ENCODE measurements around the gene TRMT6. TPM values are rescaled to one million over a fixed set of nuclear protein-coding genes. Genes with fewer than 3 reads are reported as not detected.

The TRMT6 gene, protein sequence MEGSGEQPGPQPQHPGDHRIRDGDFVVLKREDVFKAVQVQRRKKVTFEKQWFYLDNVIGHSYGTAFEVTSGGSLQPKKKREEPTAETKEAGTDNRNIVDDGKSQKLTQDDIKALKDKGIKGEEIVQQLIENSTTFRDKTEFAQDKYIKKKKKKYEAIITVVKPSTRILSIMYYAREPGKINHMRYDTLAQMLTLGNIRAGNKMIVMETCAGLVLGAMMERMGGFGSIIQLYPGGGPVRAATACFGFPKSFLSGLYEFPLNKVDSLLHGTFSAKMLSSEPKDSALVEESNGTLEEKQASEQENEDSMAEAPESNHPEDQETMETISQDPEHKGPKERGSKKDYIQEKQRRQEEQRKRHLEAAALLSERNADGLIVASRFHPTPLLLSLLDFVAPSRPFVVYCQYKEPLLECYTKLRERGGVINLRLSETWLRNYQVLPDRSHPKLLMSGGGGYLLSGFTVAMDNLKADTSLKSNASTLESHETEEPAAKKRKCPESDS
- total RNA-seq, result 33.6 and 35.5 TPM in 2 replicates

DNA sequence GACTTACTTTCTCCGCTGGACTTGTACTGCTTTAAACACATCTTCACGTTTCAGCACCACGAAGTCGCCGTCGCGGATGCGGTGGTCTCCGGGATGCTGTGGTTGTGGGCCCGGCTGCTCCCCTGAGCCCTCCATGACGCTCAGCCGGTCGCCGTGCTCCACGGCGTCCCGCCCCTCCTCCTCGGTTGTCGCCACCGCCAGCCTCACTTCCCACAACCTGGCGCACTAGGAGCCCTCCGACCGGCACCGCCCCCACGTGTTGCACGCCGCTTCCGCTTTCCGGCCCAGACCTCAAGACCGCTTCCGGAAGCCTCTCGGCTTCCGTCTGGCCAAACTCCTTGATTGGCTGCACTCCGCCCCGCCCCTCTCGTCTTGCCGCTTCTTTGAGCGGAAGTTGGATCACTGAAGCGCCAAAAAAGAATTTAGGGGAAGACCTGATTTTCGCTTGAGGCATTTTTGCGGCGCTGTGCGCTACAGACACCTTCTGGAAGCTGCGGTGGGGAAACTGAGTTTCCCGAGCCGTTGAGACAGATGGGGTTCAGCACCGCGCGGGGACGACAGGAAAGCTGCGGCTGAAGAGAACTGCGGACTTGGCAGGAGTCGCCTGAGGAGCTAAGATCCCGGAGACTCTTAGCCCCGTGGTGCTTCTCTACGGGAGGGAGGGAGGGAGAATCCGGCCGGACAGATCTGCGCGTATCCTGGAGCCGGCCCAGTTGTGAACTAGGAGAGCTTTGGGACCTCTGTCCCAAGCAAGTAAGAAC, at the start of gene TRMT6, which contains the start of gene MCM8:
TSS of gene TRMT6 (minus strand) at position 263 of the 761 bp plus-strand sequence. CDS start at position 135, 128 bp downstream.
TSS of gene MCM8 (plus strand) at position 382 of the 761 bp plus-strand sequence. CDS start 1,364 bp downstream, outside the sequence.
- Mint-ChIP-seq H3K4me3 (peak within 1 kb of the TSS; percentile 99), H3K27ac (peak within 1 kb of the TSS; percentile 98), H3K27me3 (peaks cover 2% of the 10 kb centered on the region), H3K4me1 (peaks cover 46% of the 10 kb centered on the region), H3K36me3 (ENCODE audit: low read depth) (peaks cover 59% of the 10 kb centered on the region), H3K9me3 (peaks cover 3% of the 10 kb centered on the region)
- intact Hi-C loops (cut with micrococcal nuclease), result loop anchor here (1.0 to 2.0 kb wide), 3 partner anchors 46 to 421 kb away; no protein-coding TSS in a partner anchor
- DNase-seq, result peak; percentile 99

DNA sequence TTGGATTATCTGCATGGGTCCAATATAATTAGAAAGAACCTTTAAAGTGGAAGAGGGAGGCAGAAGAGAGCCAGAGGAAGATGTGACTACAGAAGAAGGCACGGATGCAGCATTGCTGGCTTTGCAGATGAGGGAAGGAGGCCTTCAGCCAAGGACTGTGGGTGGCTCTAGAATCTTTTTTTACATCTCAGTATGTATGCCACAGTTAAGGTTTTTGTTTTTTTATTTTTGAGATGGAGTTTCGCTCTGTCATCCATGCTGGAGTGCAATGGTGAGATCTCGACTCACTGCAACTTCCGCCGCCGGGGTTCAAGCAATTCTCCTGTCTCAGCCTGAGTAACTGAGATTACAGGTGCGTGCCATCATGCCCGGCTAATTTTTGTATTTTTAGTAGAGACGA, 49.5 kb upstream of the TRMT6 start:
- no peak overlapping the region for H3K4me3 Mint-ChIP-seq
- intact Hi-C loops (cut with micrococcal nuclease), result no loop called here
- no peak for DNase-seq
- H3K27me3 Mint-ChIP-seq, result no peaks in the 10 kb centered on the region
- H3K9me3 Mint-ChIP-seq, result no peaks in the 10 kb centered on the region
- H3K36me3 Mint-ChIP-seq (ENCODE audit: low read depth), result peaks cover 16% of the 10 kb centered on the region
- no peak overlapping the region for H3K27ac Mint-ChIP-seq
- peaks cover 24% of the 10 kb centered on the region for H3K4me1 Mint-ChIP-seq

DNA sequence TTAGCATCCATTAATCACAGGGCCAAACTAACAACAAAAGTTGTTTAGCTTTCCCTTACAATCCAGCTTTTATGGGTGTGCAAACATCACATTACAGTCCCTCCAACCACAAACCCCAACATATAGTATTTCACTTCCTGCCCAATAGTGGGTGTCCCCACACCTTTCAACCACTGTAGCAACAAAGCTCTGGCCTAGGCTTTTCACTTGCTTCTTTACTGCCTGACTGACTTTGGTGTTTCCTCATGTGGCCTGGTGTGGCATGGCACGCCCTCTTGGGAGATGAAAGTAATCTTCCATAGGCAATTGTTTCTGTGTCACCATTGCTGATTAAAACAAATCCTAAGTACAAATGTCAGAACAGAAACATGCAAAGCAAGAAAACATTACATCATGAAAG, 46.4 kb upstream of the TRMT6 start:
- intact Hi-C loops (cut with micrococcal nuclease), result loop anchor here (2.0 kb wide), 2 partner anchors 46 to 468 kb away; partner anchors contain the start of genes MCM8 and TRMT6

DNA sequence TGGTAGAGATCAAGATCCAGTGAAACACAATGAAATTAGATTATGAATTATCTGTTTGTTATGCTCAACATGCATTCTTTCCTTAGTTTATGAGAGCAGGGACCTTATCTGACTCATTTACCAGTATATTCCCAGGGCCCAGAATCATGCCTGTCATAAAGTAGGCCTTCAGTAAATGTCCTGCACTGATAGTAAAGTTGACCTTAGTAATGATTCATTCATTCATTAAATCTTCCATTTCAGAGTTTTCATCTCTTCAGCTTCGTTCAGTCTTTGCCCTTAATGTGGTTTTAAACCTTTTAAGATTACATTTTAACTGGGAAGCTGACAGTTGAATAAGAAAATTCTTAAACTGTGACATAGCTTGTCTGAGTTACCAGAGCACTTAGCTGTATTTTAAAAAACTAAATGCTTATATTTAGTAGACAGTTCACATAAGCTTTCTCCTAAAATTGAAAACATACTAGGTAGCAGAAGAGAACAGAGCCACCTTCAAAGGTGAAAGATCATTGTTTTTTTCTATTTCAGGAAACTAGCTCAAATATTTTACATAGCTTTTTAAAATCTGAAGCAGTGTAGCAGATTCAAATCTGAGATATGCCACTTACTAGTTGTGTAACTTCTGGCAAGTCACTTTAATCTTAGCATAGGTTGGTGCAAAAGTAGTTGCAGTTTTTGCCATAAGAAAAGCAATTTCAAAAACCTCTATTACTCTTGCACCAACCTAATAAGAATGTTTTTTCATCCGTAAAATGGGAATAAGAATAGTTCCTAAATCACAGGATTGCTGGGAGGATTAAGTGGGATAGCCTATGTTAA, 41.5 kb upstream of the TRMT6 start:
- H3K4me3 Mint-ChIP-seq, result no peak overlapping the region
- H3K4me1 Mint-ChIP-seq, result peaks cover 9% of the 10 kb centered on the region
- H3K36me3 Mint-ChIP-seq (ENCODE audit: low read depth), result peaks cover 31% of the 10 kb centered on the region
- no peaks in the 10 kb centered on the region for H3K9me3 Mint-ChIP-seq
- H3K27ac Mint-ChIP-seq, result no peak overlapping the region
- no peaks in the 10 kb centered on the region for H3K27me3 Mint-ChIP-seq
- no peak for DNase-seq
- intact Hi-C loops (cut with micrococcal nuclease), result no loop called here

More for the DNA sequence above, 46.4 kb upstream of the TRMT6 start:
- peak; percentile 90 for DNase-seq
- H3K4me1 Mint-ChIP-seq, result peaks cover 15% of the 10 kb centered on the region
- H3K27ac Mint-ChIP-seq, result peak overlapping the region; percentile 51
- peak overlapping the region; percentile 18 for H3K4me3 Mint-ChIP-seq
- H3K27me3 Mint-ChIP-seq, result no peaks in the 10 kb centered on the region
- peaks cover 17% of the 10 kb centered on the region for H3K36me3 Mint-ChIP-seq (ENCODE audit: low read depth)
- H3K9me3 Mint-ChIP-seq, result no peaks in the 10 kb centered on the region

DNA sequence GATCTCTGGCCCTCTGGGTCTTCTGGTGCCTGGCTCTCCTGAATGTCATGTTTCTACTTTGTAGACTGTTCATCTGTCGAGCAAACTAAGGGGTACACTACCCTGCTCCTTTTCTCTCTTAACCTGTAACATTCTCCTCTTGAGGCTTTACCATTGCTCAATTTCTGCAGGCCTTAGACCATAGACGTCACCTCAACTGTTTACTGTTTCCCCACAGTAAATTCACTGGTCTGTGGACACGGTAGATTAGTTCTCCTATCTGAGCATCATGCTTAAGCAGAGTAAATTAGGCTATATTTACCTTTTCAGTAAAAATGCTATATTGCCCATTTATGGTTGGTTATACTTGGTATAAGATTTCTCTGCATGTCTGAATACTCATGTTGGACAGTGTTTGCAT, 40.6 kb upstream of the TRMT6 start:
- H3K27me3 Mint-ChIP-seq, result no peaks in the 10 kb centered on the region
- intact Hi-C loops (cut with micrococcal nuclease), result no loop called here
- peaks cover 35% of the 10 kb centered on the region for H3K36me3 Mint-ChIP-seq (ENCODE audit: low read depth)
- peaks cover 6% of the 10 kb centered on the region for H3K4me1 Mint-ChIP-seq
- no peak overlapping the region for H3K27ac Mint-ChIP-seq
- no peaks in the 10 kb centered on the region for H3K9me3 Mint-ChIP-seq
- H3K4me3 Mint-ChIP-seq, result no peak overlapping the region
- DNase-seq, result no peak

DNA sequence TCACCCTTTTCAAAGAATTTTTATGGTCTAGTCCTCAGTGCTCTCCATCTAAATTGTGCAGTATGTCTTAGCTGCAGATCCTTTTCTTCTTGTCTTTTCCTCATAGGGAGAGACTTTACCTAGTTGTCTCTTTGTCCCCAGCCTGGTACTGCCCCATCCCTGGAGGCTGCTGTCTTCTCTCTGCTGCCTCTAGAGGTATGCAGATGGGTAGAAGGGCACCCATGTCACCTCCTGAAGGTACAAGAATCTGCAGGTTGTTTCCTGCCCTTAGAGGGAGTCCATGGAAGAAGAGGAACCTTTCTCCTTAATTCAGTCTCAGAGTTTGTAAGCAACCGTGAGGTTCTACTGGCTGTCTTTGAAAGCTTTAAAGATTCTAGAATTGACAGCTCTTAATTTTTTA, 39.2 kb upstream of the TRMT6 start:
- Mint-ChIP-seq H3K36me3 (ENCODE audit: low read depth) (peaks cover 35% of the 10 kb centered on the region), H3K27ac (no peak overlapping the region), H3K27me3 (no peaks in the 10 kb centered on the region), H3K4me1 (peaks cover 2% of the 10 kb centered on the region), H3K9me3 (no peaks in the 10 kb centered on the region), H3K4me3 (no peak overlapping the region)
- no peak for DNase-seq
- intact Hi-C loops (cut with micrococcal nuclease), result no loop called here

DNA sequence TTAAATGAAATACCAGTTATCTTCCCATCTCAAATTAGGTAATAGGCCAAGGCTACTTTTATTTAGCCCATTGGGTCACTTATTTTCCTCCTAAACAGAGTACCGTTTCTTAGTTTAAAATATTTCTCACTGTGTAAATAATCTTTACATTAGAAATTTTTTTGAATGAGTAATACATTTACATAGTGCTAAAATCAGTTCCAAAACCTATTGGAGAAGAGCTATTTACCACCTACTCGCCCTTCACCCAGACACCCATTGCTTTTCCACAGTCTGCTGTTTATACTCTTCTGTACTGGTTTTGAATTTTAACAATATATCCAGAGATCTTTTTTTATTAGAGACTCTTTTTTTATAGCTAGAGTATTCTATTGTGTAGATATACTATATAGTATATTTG, 37.0 kb upstream of the TRMT6 start:
- no peak for DNase-seq
- intact Hi-C loops (cut with micrococcal nuclease), result no loop called here
- Mint-ChIP-seq H3K27ac (no peak overlapping the region), H3K4me1 (peaks cover 4% of the 10 kb centered on the region), H3K9me3 (no peaks in the 10 kb centered on the region), H3K27me3 (no peaks in the 10 kb centered on the region), H3K36me3 (ENCODE audit: low read depth) (peaks cover 39% of the 10 kb centered on the region), H3K4me3 (no peak overlapping the region)

DNA sequence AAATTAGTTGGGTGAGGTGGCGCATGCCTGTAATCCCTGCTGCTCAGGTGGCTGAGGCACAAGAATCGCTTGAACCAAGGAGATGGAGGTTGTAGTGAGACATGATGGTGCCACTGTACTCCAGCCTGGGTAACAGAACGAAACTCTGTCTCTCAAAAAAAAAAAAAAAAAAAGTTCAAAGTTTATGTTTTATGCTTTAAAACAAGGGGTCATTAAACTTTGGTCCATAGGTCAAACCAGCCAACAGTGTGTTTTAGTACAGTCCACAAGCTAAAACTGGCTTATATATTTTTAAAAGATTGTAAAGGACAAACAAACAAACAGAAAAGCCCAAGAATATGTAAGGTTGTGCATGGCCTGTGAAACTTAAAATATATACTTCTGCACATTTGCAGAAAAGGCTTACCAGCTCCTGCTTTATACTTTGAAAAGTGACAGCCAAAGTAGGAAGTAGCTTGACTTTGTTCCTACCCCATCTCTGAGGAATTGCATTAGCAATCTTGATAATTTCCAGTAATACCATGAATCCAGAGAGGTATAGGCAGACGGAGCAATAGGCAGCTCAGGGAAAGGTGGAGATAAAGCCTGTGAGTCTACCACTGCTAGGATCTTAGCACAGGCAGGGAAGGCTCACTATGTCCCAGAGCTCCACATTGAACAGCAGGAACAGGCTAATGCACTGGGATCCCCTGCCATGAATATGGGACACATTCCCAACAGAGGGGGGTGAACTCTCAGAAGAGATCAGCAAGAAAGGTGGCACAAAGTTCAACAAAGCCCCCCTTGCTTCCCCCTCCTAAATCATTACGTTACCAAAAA, 30.6 kb upstream of the TRMT6 start:
- intact Hi-C loops (cut with micrococcal nuclease), result no loop called here
- Mint-ChIP-seq H3K27ac (no peak overlapping the region), H3K4me3 (no peak overlapping the region), H3K9me3 (no peaks in the 10 kb centered on the region), H3K4me1 (peaks cover 1% of the 10 kb centered on the region), H3K27me3 (no peaks in the 10 kb centered on the region), H3K36me3 (ENCODE audit: low read depth) (peaks cover 41% of the 10 kb centered on the region)
- no peak for DNase-seq

DNA sequence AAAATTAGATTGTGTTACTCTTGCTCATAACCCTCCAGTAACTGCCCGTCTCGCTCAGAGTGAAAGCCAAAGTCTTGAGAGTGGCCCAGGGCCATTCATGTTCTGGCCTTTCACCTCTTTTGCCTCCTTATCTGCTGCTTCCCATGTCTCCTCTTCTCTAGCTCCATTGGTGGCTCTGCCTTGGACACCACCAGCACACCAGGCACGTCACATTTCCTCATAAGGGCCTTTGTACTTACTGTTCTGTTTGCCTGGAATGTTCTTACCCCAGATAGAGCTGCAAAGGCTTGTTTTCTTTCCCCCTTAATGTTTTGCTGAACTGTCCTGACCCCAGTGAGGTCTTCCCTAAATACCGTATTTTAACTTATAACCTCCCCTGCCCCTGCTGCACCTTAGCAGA, 29.5 kb upstream of the TRMT6 start:
- Mint-ChIP-seq H3K9me3 (no peaks in the 10 kb centered on the region), H3K27me3 (no peaks in the 10 kb centered on the region), H3K36me3 (ENCODE audit: low read depth) (peaks cover 40% of the 10 kb centered on the region), H3K4me3 (no peak overlapping the region), H3K27ac (no peak overlapping the region), H3K4me1 (peaks cover 1% of the 10 kb centered on the region)
- intact Hi-C loops (cut with micrococcal nuclease), result no loop called here
- no peak for DNase-seq

DNA sequence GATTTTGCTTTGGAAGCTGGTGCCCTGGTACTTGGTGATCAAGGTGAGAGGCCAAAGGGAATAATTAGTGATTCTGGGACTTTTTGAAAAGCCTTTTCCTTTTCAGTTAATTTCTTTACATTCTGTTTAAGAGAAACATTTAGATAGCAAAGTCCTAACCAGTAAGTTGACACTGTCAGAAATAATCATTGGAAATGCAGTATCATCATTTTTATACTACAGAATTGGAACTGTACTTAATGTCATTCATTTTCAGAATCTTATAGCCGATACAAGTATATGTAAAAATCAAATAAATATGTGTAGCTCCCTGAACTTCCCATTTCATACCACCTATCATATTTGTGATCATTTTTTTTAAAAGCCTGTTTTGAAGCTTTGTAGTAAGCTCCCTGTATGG, 27.6 kb upstream of the TRMT6 start:
- H3K9me3 Mint-ChIP-seq, result no peaks in the 10 kb centered on the region
- no peaks in the 10 kb centered on the region for H3K27me3 Mint-ChIP-seq
- DNase-seq, result no peak
- no peaks in the 10 kb centered on the region for H3K4me1 Mint-ChIP-seq
- H3K27ac Mint-ChIP-seq, result no peak overlapping the region
- no peak overlapping the region for H3K4me3 Mint-ChIP-seq
- intact Hi-C loops (cut with micrococcal nuclease), result no loop called here
- peaks cover 43% of the 10 kb centered on the region for H3K36me3 Mint-ChIP-seq (ENCODE audit: low read depth)

DNA sequence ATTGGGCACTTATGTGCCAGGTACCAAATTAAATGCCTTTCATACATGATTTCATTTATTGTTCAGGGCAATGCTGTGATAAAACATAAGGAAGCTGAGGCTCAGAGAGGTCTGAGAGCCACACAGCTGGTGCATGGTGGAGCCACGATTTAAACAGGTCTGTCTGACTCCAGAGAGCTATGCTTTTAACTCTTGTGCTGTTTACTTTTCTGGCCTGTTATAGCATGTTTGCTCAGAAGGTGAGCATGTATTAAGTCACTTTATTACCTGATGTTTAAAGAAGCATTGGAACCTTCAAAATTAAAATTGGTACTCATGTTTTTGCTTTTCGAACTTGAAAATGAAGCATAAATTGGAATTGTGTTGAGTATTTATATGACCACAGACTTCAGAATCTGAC, 26.9 kb upstream of the TRMT6 start:
- no peak for DNase-seq
- Mint-ChIP-seq H3K9me3 (no peaks in the 10 kb centered on the region), H3K27me3 (no peaks in the 10 kb centered on the region), H3K36me3 (ENCODE audit: low read depth) (peaks cover 44% of the 10 kb centered on the region), H3K27ac (no peak overlapping the region), H3K4me3 (no peak overlapping the region), H3K4me1 (no peaks in the 10 kb centered on the region)
- intact Hi-C loops (cut with micrococcal nuclease), result no loop called here

DNA sequence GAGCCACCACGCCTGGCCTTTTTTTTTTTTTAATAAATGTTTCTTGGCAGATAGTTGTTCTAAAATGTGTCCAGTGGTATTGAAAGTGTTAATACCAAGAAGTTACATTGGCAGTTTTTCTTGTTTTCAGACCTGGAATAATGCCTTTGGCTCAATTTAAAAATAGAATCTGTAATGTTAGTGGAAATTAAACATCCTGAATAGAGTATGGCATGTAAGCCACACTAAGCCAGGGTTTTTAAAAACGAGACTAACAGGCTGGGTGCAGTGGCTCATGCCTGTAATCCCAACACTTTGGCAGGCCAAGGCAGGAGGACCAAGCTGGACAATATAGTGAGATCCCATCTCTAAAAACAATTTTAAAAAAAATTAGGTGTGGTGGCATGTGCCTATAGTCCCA, 25.4 kb upstream of the TRMT6 start:
- Mint-ChIP-seq H3K27me3 (no peaks in the 10 kb centered on the region), H3K9me3 (no peaks in the 10 kb centered on the region), H3K36me3 (ENCODE audit: low read depth) (peaks cover 44% of the 10 kb centered on the region), H3K4me3 (no peak overlapping the region), H3K4me1 (no peaks in the 10 kb centered on the region), H3K27ac (no peak overlapping the region)
- no peak for DNase-seq
- intact Hi-C loops (cut with micrococcal nuclease), result no loop called here

DNA sequence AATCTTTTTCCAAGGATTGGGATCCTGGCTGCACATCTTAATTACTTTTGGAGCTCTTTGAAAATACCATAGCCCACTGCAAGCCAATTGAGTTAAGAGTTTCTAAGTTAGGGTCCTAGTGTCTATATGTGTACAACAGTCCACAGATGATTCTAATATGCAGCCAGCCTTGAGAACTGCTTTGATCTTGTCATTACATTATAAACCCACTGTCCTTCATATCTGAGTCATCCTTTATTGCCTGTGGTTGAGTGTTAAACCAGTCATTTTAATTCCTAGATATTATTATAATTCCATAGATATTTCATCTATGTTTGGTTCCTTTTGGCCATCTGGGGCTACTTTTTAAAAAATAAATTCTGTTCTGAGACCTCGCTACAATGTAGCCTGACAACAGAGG, 24.2 kb upstream of the TRMT6 start:
- H3K9me3 Mint-ChIP-seq, result no peaks in the 10 kb centered on the region
- H3K4me1 Mint-ChIP-seq, result peaks cover 2% of the 10 kb centered on the region
- H3K36me3 Mint-ChIP-seq (ENCODE audit: low read depth), result peaks cover 40% of the 10 kb centered on the region
- no peak overlapping the region for H3K4me3 Mint-ChIP-seq
- H3K27me3 Mint-ChIP-seq, result no peaks in the 10 kb centered on the region
- intact Hi-C loops (cut with micrococcal nuclease), result no loop called here
- DNase-seq, result no peak
- no peak overlapping the region for H3K27ac Mint-ChIP-seq
